H9 (cell line): ENCODE results near the gene SLC35F5. TPM values are rescaled to one million over a fixed set of nuclear protein-coding genes. Genes with fewer than 3 reads are reported as not detected.

Source experiments
- DNase-seq: peaks from one replicate; pipeline ENCODE4 v3.0.0-alpha.2; 2017
- H2AFZ ChIP-seq: one replicate; pipeline ENCODE4 v1.6.1; 2013; ENCODE audit warnings: mild to moderate bottlenecking, low read length, control low read depth, moderate library complexity
- H2AK5ac ChIP-seq: 2 replicates; pipeline ENCODE4 v1.6.1; 2013; ENCODE audit warnings: low read length, control low read depth, mixed read lengths; ENCODE audit not compliant: insufficient read length
- H2BK120ac ChIP-seq: one replicate; pipeline ENCODE4 v1.6.1; 2013; ENCODE audit warnings: low read depth, mild to moderate bottlenecking, low read length, control low read depth, inconsistent platforms; ENCODE audit not compliant: poor library complexity, severe bottlenecking
- H2BK12ac ChIP-seq: 2 replicates; pipeline ENCODE4 v1.6.1; 2013; ENCODE audit warnings: low read length, control low read depth, mixed read lengths, low read depth; ENCODE audit not compliant: insufficient read length
- H2BK15ac ChIP-seq: 2 replicates; pipeline ENCODE4 v1.6.1; 2013; ENCODE audit warnings: low read depth, low read length, control low read depth
- H2BK20ac ChIP-seq: one replicate; pipeline ENCODE4 v1.6.1; 2013; ENCODE audit warnings: low read depth, mild to moderate bottlenecking, low read length, control low read depth, inconsistent platforms; ENCODE audit not compliant: poor library complexity, severe bottlenecking
- H2BK5ac ChIP-seq: 2 replicates; pipeline ENCODE4 v1.6.1; 2013; ENCODE audit warnings: low read length, control low read depth, mixed read lengths; ENCODE audit not compliant: insufficient read length
- H3K14ac ChIP-seq: 2 replicates; pipeline ENCODE4 v1.6.1; 2013; ENCODE audit warnings: low read length, control low read depth; ENCODE audit not compliant: insufficient read depth
- H3K18ac ChIP-seq: 2 replicates; pipeline ENCODE4 v1.6.1; 2013; ENCODE audit warnings: low read depth, mild to moderate bottlenecking, mixed read lengths, low read length, control low read depth; ENCODE audit not compliant: insufficient read length
- H3K23ac ChIP-seq: 2 replicates; pipeline ENCODE4 v1.6.1; 2013; ENCODE audit warnings: low read length, control low read depth, mixed read lengths, low read depth; ENCODE audit not compliant: insufficient read length
- H3K23me2 ChIP-seq: 2 replicates; pipeline ENCODE4 v1.6.1; 2013; ENCODE audit warnings: low read depth, mild to moderate bottlenecking, mixed read lengths, low read length, control low read depth; ENCODE audit not compliant: insufficient read length, poor library complexity, severe bottlenecking
- H3K27ac ChIP-seq: 2 replicates; pipeline ENCODE4 v1.5.1; 2013; ENCODE audit warnings: low read length, control low read depth, mixed read lengths, low read depth; ENCODE audit not compliant: insufficient read length
- H3K27me3 ChIP-seq: 2 replicates; pipeline ENCODE4 v1.6.1; 2013; ENCODE audit warnings: low read length, control low read depth, inconsistent platforms; ENCODE audit not compliant: insufficient read depth
- H3K4ac ChIP-seq: 2 replicates; pipeline ENCODE4 v1.6.1; 2013; ENCODE audit warnings: low read depth, mild to moderate bottlenecking, control low read depth, inconsistent platforms, low read length, moderate library complexity
- H3K4me1 ChIP-seq: 2 replicates; pipeline ENCODE4 v1.6.1; 2013; ENCODE audit warnings: low read length, control low read depth, inconsistent platforms; ENCODE audit not compliant: insufficient read depth
- H3K4me2 ChIP-seq: 2 replicates; pipeline ENCODE4 v1.6.1; 2013; ENCODE audit warnings: low read length, control low read depth, mixed read lengths; ENCODE audit not compliant: insufficient read length, insufficient read depth
- H3K56ac ChIP-seq: 2 replicates; pipeline ENCODE4 v1.6.1; 2013; ENCODE audit warnings: low read depth, mild to moderate bottlenecking, mixed read lengths, low read length, control low read depth; ENCODE audit not compliant: insufficient read length
- H3K79me1 ChIP-seq: 2 replicates; pipeline ENCODE4 v1.6.1; 2013; ENCODE audit warnings: low read depth, mild to moderate bottlenecking, moderate library complexity, low read length, control low read depth, inconsistent platforms; ENCODE audit not compliant: insufficient read depth, poor library complexity, severe bottlenecking
- H3K79me2 ChIP-seq: 2 replicates; pipeline ENCODE4 v1.6.1; 2013; ENCODE audit warnings: low read length, control low read depth, inconsistent platforms; ENCODE audit not compliant: insufficient read depth
- H3K9ac ChIP-seq: 2 replicates; pipeline ENCODE4 v1.6.1; 2013; ENCODE audit warnings: low read length, control low read depth, mixed read lengths; ENCODE audit not compliant: insufficient read length; ENCODE audit errors: extremely low read depth
- H3K9me3 ChIP-seq: one replicate; pipeline ENCODE4 v1.6.1; 2013; ENCODE audit warnings: low read depth, low read length, inconsistent platforms; ENCODE audit not compliant: control insufficient read depth
- H3T11ph ChIP-seq: one replicate; pipeline ENCODE4 v1.6.1; 2013; ENCODE audit warnings: mild to moderate bottlenecking, low read length, control low read depth, inconsistent platforms
- H4K20me1 ChIP-seq: one replicate; pipeline ENCODE4 v1.6.1; 2013; ENCODE audit not compliant: control insufficient read depth, insufficient read length, insufficient read depth
- H4K5ac ChIP-seq: 2 replicates; pipeline ENCODE4 v1.6.1; 2013; ENCODE audit warnings: low read depth, mild to moderate bottlenecking, mixed read lengths, low read length, control low read depth; ENCODE audit not compliant: insufficient read length
- H4K8ac ChIP-seq: replicated peaks from 2 replicates; pipeline ENCODE4 v1.6.1; 2013; ENCODE audit warnings: low read length, control low read depth, mixed read lengths, low read depth; ENCODE audit not compliant: insufficient read length
- H4K91ac ChIP-seq: 2 replicates; pipeline ENCODE4 v1.6.1; 2013; ENCODE audit warnings: low read depth, mild to moderate bottlenecking, moderate library complexity, mixed read lengths, low read length, control low read depth; ENCODE audit not compliant: insufficient read length
- H3K27ac Mint-ChIP-seq, 3 experiments: 2 replicates in 2 of 3; 3 replicates in 1 of 3; pipeline ENCODE4 v1.8.0; 2020 to 2021; ENCODE audit warnings: mixed read lengths in 3 of 3, mild to moderate bottlenecking in 1 of 3, moderate library complexity in 1 of 3
- H3K27me3 Mint-ChIP-seq: 2 replicates; pipeline ENCODE4 v1.8.0; 2021; ENCODE audit warnings: low read depth, mild to moderate bottlenecking, moderate library complexity, mixed read lengths
- H3K36me3 Mint-ChIP-seq, 3 experiments: 2 replicates in 2 of 3; 3 replicates in 1 of 3; pipeline ENCODE4 v1.8.0; 2020 to 2021; ENCODE audit warnings: low read depth in 3 of 3, mixed read lengths in 3 of 3; ENCODE audit not compliant: insufficient read depth in 1 of 3
- H3K4me1 Mint-ChIP-seq, 2 experiments: 2 replicates each; pipeline ENCODE4 v1.8.0; 2020; ENCODE audit warnings: mixed read lengths in 2 of 2
- H3K4me3 Mint-ChIP-seq, 2 experiments: 2 replicates in 1 of 2; 3 replicates in 1 of 2; pipeline ENCODE4 v1.8.0; 2020 to 2021; ENCODE audit warnings: mild to moderate bottlenecking in 2 of 2, mixed read lengths in 2 of 2, moderate library complexity in 1 of 2
- H3K9me3 Mint-ChIP-seq, 2 experiments: 2 replicates in 1 of 2; 3 replicates in 1 of 2; pipeline ENCODE4 v1.8.0; 2020; ENCODE audit warnings: mild to moderate bottlenecking in 2 of 2, mixed read lengths in 2 of 2, moderate library complexity in 1 of 2
- CTCF ChIP-seq: fragments of 200-600 bp; sonication (generic); conservative IDR thresholded peaks from 3 replicates; pipeline ENCODE4 v1.8.0; 2021; ENCODE audit warnings: antibody characterized with exemption, mild to moderate bottlenecking
- WGBS: extraction: QIAGEN DNeasy Blood & Tissue Kit; methylation state at CpG from one replicate; pipeline ENCODE4 v1.1.7; 2013; ENCODE audit warnings: missing lambda C conversion rate, low lambda C conversion rate, mixed read lengths; ENCODE audit not compliant: insufficient read length; ENCODE audit errors: extremely low coverage; 5-methylcytosine and 5-hydroxymethylcytosine counted together
- total RNA-seq: library from RNA; stranded (reverse); gene quantifications from 2 replicates; pipeline ENCODE4 v1.2.1, GENCODE V29; 2021

SLC35F5 gene
- total RNA-seq, 1 experiment from 2014 or later: 31.3 TPM

GRCh38 chr2:113762377-113763118 lies 6.1 kb upstream of the SLC35F5 start:
- no peak overlapping the region for H3T11ph ChIP-seq
- H2BK12ac ChIP-seq: no peak overlapping the region
- no peak overlapping the region for H2BK20ac ChIP-seq
- no peak overlapping the region for H2BK5ac ChIP-seq
- H3K23ac ChIP-seq: no peak overlapping the region
- H3K27ac ChIP-seq: no peak overlapping the region
- H2AK5ac ChIP-seq: no peak overlapping the region
- no peaks in the 10 kb centered on the region for H3K27me3 ChIP-seq
- H3K56ac ChIP-seq: no peak overlapping the region
- Mint-ChIP-seq H3K4me3 (no peak overlapping the region), H3K27me3 (peaks cover 4% of the 10 kb centered on the region), H3K36me3 (peaks cover 9 to 28% (median 12%) of the 10 kb centered on the region in 3 experiments), H3K9me3 (peaks cover 25 to 28% of the 10 kb centered on the region in 2 experiments), H3K27ac (no peak overlapping the region), H3K4me1 (peaks cover 5 to 10% of the 10 kb centered on the region in 2 experiments)
- no peak overlapping the region for H4K8ac ChIP-seq
- no peak overlapping the region for H3K14ac ChIP-seq
- H3K9ac ChIP-seq: no peak overlapping the region
- DNase-seq: no peak
- no peak overlapping the region for H2AFZ ChIP-seq
- no peak overlapping the region for H3K4me2 ChIP-seq
- no peaks in the 10 kb centered on the region for H3K23me2 ChIP-seq
- H4K20me1 ChIP-seq: no peaks in the 10 kb centered on the region
- no peak overlapping the region for H4K91ac ChIP-seq
- H4K5ac ChIP-seq: no peak overlapping the region
- no peak overlapping the region for H3K18ac ChIP-seq
- H3K79me2 ChIP-seq: no peaks in the 10 kb centered on the region
- H3K4me1 ChIP-seq: no peaks in the 10 kb centered on the region
- no peaks in the 10 kb centered on the region for H3K9me3 ChIP-seq
- no peak overlapping the region for H3K4ac ChIP-seq
- no peak overlapping the region for H2BK120ac ChIP-seq
- WGBS: no CpG with 5 or more reads among the region's 3 CpGs
- no peak overlapping the region for H2BK15ac ChIP-seq
- H3K79me1 ChIP-seq: no peaks in the 10 kb centered on the region
- TF ChIP-seq CTCF: no peak
